Common myeloid progenitor, CD34-positive (primary cell): Measurements from ENCODE around the gene AP1AR. TPM values are rescaled to one million over a fixed set of nuclear protein-coding genes. Genes with fewer than 3 reads are reported as not detected.

Source experiments
- CTCF ChIA-PET: fragments of 350-600 bp; sonication (Branson Sonifier 250); formaldehyde crosslinking; loops from one replicate; lab custom pipeline; 2021; ENCODE audit warnings: antibody characterized with exemption; lab: Charles Lee
- POLR2A ChIA-PET: fragments of 350-600 bp; sonication (Branson Sonifier 250); formaldehyde crosslinking; loops from one replicate; lab custom pipeline; 2021; ENCODE audit warnings: antibody characterized with exemption; lab: Charles Lee
- DNase-seq, 3 donors: peaks; one replicate each; pipeline versions ENCODE4 v3.0.0 to v3.0.0-alpha.2; 2013
- H3K27ac ChIP-seq, 2 experiments: 1 replicate in 1 of 2; 2 replicates in 1 of 2; pipeline ENCODE4 v1.7.0; 2013; ENCODE audit warnings: inconsistent platforms in 2 of 2, low read length in 2 of 2, mild to moderate bottlenecking in 2 of 2, low read depth in 1 of 2, moderate library complexity in 1 of 2; ENCODE audit not compliant: severe bottlenecking in 2 of 2, insufficient read depth in 1 of 2, poor library complexity in 1 of 2
- H3K27me3 ChIP-seq, 5 experiments: replicated peaks in 2 of 5; 1 replicate in 3 of 5; 2 replicates in 2 of 5; pipeline versions ENCODE4 v1.6.1 to v1.7.0; 2013; ENCODE audit warnings: low read length in 4 of 5, mild to moderate bottlenecking in 2 of 5, moderate library complexity in 2 of 5, inconsistent platforms in 1 of 5; ENCODE audit not compliant: insufficient read depth in 5 of 5, control insufficient read depth in 4 of 5
- H3K36me3 ChIP-seq, 4 experiments: 1 replicate in 2 of 4; 2 replicates in 2 of 4; pipeline versions ENCODE4 v1.6.1 to v1.7.0; 2013; ENCODE audit warnings: low read length in 3 of 4, control low read depth in 1 of 4, mild to moderate bottlenecking in 1 of 4; ENCODE audit not compliant: control insufficient read depth in 4 of 4, insufficient read depth in 4 of 4
- H3K4me1 ChIP-seq, 4 experiments: 1 replicate in 3 of 4; 2 replicates in 1 of 4; pipeline versions ENCODE4 v1.6.1 to v1.7.1; 2013; ENCODE audit warnings: low read length in 3 of 4, mild to moderate bottlenecking in 3 of 4, control low read depth in 1 of 4, inconsistent platforms in 1 of 4, moderate library complexity in 1 of 4; ENCODE audit not compliant: control insufficient read depth in 4 of 4, insufficient read depth in 4 of 4; ENCODE audit errors: control extremely low read depth in 1 of 4
- H3K4me3 ChIP-seq, 7 experiments: 1 replicate in 4 of 7; 2 replicates in 3 of 7; pipeline versions ENCODE4 v1.5.1 to v1.7.0; 2013; ENCODE audit warnings: mild to moderate bottlenecking in 7 of 7, low read length in 6 of 7, moderate library complexity in 6 of 7, inconsistent platforms in 2 of 7, low read depth in 2 of 7, control low read depth in 1 of 7; ENCODE audit not compliant: insufficient read depth in 4 of 7, control insufficient read depth in 1 of 7; ENCODE audit errors: extremely low read depth in 1 of 7
- H3K9me3 ChIP-seq, 5 experiments: 1 replicate in 4 of 5; 2 replicates in 1 of 5; pipeline versions ENCODE4 v1.6.1 to v1.7.1; 2013; ENCODE audit warnings: low read length in 4 of 5, mild to moderate bottlenecking in 2 of 5, inconsistent platforms in 1 of 5, low read depth in 1 of 5, moderate library complexity in 1 of 5; ENCODE audit not compliant: control insufficient read depth in 4 of 5, insufficient read depth in 2 of 5; ENCODE audit errors: control extremely low read depth in 1 of 5
- WGBS: methylation state at CpG from one replicate; pipeline ENCODE4 v1.1.5; 2013; ENCODE audit not compliant: insufficient coverage; 5-methylcytosine and 5-hydroxymethylcytosine counted together
- polyA plus RNA-seq: library from polyadenylated mRNA; unstranded; fragments of 120-200 nt; gene quantifications from one replicate; pipeline ENCODE4 v1.2.1, GENCODE V29; 2013

The AP1AR gene
- 16.9 TPM for polyA plus RNA-seq

- Histone ChIP-seq H3K4me1 (peaks cover 5 to 25% (median 15%) of the 10 kb centered on the region in 4 experiments), H3K27me3 (no peaks in the 10 kb centered on the region), H3K4me3 (peak within 1 kb of the TSS; percentile 77 to 95 (median 89)), H3K36me3 (no peaks in the 10 kb centered on the region), H3K9me3 (no peaks in the 10 kb centered on the region), H3K27ac (peak within 1 kb of the TSS; percentile 79 to 92)
- ChIA-PET POLR2A (interaction anchor here (0.6 to 0.8 kb wide), 2 partner anchors 10 to 90 kb away, joined by 3 to 4 read pairs; no protein-coding TSS in a partner anchor), CTCF (interaction anchor here (1.1 to 8.4 kb wide), 11 partner anchors 10 to 292 kb away, joined by 3 to 126 read pairs (median 5); partner anchors contain the start of gene TIFA)
- DNase-seq = peak; percentile 87 to 91 (median 90)
- under 1% methylated on average over 57 of the region's 70 CpGs for WGBS
These were observed at the start of gene AP1AR for GRCh38 chr4:112231779-112232713. TSS of gene AP1AR (plus strand) at chr4:112231787. CDS start at chr4:112232092, 305 bp downstream.

- no CpG with 5 or more reads among the region's 3 CpGs for WGBS
- POLR2A ChIA-PET = no interaction called here
- DNase-seq = no peak
These were observed 49.0 kb upstream of the AP1AR start for GRCh38 chr4:112182604-112183003.

GRCh38 chr4:112183252-112183651 is 48.3 kb upstream of the AP1AR start:
- Histone ChIP-seq H3K4me3 (no peak overlapping the region), H3K27me3 (no peaks in the 10 kb centered on the region), H3K27ac (no peak overlapping the region), H3K36me3 (peaks cover 3 to 12% (median 5%) of the 10 kb centered on the region in 4 experiments), H3K9me3 (no peaks in the 10 kb centered on the region), H3K4me1 (peaks cover 0 to 4% (median 0%) of the 10 kb centered on the region in 4 experiments)
- DNase-seq = peak in 2 of 3 donors; percentile 16 to 40
- CTCF ChIA-PET = interaction anchor here (0.9 to 1.7 kb wide), 4 partner anchors 40 to 84 kb away, joined by 3 to 7 read pairs (median 3); no protein-coding TSS in a partner anchor
- POLR2A ChIA-PET = no interaction called here
- no CpG with 5 or more reads among the region's 2 CpGs for WGBS

More at GRCh38 chr4:112182604-112183003, 49.0 kb upstream of the AP1AR start:
- no peaks in the 10 kb centered on the region for H3K27me3 ChIP-seq
- H3K27ac ChIP-seq = no peak overlapping the region
- peaks cover 0 to 4% (median 0%) of the 10 kb centered on the region in 4 experiments for H3K4me1 ChIP-seq
- H3K36me3 ChIP-seq = peaks cover 3 to 12% (median 5%) of the 10 kb centered on the region in 4 experiments
- no peak overlapping the region for H3K4me3 ChIP-seq
- no peaks in the 10 kb centered on the region for H3K9me3 ChIP-seq
- CTCF ChIA-PET = interaction anchor here (1.0 to 2.8 kb wide), 4 partner anchors 7 to 83 kb away, joined by 3 to 7 read pairs (median 5); no protein-coding TSS in a partner anchor

GRCh38 chr4:112184438-112184837 is 47.1 kb upstream of the AP1AR start:
- no CpG with 5 or more reads among the region's 1 CpG for WGBS
- ChIA-PET CTCF (interaction anchor here (1.2 to 1.4 kb wide), 2 partner anchors 10 to 41 kb away, joined by 3 read pairs; no protein-coding TSS in a partner anchor), POLR2A (no interaction called here)
- no peak overlapping the region for H3K4me3 ChIP-seq
- no peaks in the 10 kb centered on the region for H3K9me3 ChIP-seq
- H3K27ac ChIP-seq = no peak overlapping the region
- H3K27me3 ChIP-seq = no peaks in the 10 kb centered on the region
- H3K36me3 ChIP-seq = peaks cover 3 to 12% (median 5%) of the 10 kb centered on the region in 4 experiments
- DNase-seq = no peak
- peaks cover 0 to 4% (median 0%) of the 10 kb centered on the region in 4 experiments for H3K4me1 ChIP-seq

GRCh38 chr4:112185334-112185733 is 46.3 kb upstream of the AP1AR start:
- ChIA-PET CTCF (interaction anchor here (1.0 to 1.5 kb wide), 3 partner anchors 11 to 86 kb away, joined by 3 to 4 read pairs (median 3); no protein-coding TSS in a partner anchor), POLR2A (no interaction called here)
- no CpG with 5 or more reads among the region's 2 CpGs for WGBS
- Histone ChIP-seq H3K4me3 (no peak overlapping the region), H3K4me1 (peaks cover 0 to 4% (median 0%) of the 10 kb centered on the region in 4 experiments), H3K27ac (no peak overlapping the region), H3K9me3 (no peaks in the 10 kb centered on the region), H3K36me3 (peaks cover 3 to 12% (median 5%) of the 10 kb centered on the region in 4 experiments), H3K27me3 (no peaks in the 10 kb centered on the region)
- DNase-seq = no peak

GRCh38 chr4:112185740-112186670 is 45.6 kb upstream of the AP1AR start:
- Histone ChIP-seq H3K27ac (no peak overlapping the region), H3K4me3 (no peak overlapping the region), H3K36me3 (peaks cover 3 to 12% (median 6%) of the 10 kb centered on the region in 4 experiments), H3K4me1 (peaks cover 0 to 4% (median 0%) of the 10 kb centered on the region in 4 experiments), H3K9me3 (no peaks in the 10 kb centered on the region), H3K27me3 (no peaks in the 10 kb centered on the region)
- POLR2A ChIA-PET = no interaction called here
- CTCF ChIA-PET = interaction anchor here (1.0 to 1.5 kb wide), 3 partner anchors 11 to 87 kb away, joined by 3 to 4 read pairs (median 3); no protein-coding TSS in a partner anchor
- DNase-seq = no peak
- 96% methylated on average over 5 of the region's 8 CpGs for WGBS
